Measurements from ENCODE around the gene LPO.

The LPO gene

DNA sequence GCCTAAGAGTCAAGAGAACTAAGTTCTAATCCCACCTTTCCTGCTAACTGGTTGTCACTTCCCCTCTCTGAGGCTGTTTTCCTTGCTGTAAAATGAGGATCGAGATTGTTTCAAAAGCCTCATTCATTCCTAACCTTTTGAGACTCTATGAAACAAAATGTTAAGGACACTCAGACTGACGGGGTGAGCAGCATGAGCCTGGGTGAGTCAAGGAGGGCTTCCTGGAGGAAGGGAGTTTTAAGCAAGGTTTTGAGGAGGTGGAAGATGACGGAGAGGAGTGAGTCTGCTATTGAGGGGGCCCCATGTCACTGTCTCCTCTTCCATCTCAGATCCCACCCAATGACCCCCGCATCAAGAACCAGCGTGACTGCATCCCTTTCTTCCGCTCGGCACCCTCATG is 41.8 kb upstream of the LPO start:
- no peak overlapping the region for H3K27ac ChIP-seq
- TF ChIP-seq ZFX (IDR thresholded peaks at IDR 0.05) = no peak
- TF ChIP-seq, protein P1, sequence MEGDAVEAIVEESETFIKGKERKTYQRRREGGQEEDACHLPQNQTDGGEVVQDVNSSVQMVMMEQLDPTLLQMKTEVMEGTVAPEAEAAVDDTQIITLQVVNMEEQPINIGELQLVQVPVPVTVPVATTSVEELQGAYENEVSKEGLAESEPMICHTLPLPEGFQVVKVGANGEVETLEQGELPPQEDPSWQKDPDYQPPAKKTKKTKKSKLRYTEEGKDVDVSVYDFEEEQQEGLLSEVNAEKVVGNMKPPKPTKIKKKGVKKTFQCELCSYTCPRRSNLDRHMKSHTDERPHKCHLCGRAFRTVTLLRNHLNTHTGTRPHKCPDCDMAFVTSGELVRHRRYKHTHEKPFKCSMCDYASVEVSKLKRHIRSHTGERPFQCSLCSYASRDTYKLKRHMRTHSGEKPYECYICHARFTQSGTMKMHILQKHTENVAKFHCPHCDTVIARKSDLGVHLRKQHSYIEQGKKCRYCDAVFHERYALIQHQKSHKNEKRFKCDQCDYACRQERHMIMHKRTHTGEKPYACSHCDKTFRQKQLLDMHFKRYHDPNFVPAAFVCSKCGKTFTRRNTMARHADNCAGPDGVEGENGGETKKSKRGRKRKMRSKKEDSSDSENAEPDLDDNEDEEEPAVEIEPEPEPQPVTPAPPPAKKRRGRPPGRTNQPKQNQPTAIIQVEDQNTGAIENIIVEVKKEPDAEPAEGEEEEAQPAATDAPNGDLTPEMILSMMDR (conservative IDR thresholded peaks at IDR 0.05) = no peak

DNA sequence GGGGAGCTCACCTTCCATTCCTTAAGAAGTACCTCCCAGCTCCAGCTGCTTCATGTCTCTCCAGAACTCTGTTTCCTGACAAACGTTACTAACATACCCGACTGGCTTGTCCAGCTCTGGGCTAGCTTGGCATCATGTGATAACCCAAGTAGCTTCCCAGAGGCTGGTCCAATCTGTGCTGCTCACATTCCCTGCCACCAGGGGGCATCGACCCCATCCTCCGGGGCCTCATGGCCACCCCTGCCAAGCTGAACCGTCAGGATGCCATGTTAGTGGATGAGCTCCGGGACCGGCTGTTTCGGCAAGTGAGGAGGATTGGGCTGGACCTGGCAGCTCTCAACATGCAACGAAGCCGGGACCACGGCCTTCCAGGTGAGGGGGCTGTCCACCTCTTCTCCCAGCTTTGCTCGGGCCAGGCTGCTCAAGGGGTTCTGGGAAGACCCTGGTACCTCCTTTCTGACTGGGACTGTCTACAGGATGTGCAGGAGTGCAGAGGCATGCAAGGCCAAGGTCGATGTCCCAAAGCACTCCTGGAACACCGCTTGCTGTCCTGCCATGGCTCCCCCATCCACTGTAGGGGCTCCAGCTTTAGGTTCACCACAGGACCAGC is 38.3 kb upstream of the LPO start:
- H3K27ac ChIP-seq = no peak overlapping the region; the same call in 1 of the 2 replicates
- TF ChIP-seq ZFX (IDR thresholded peaks at IDR 0.05) = no peak
- TF ChIP-seq, protein P1 (conservative IDR thresholded peaks at IDR 0.05) = peak; percentile 89

DNA sequence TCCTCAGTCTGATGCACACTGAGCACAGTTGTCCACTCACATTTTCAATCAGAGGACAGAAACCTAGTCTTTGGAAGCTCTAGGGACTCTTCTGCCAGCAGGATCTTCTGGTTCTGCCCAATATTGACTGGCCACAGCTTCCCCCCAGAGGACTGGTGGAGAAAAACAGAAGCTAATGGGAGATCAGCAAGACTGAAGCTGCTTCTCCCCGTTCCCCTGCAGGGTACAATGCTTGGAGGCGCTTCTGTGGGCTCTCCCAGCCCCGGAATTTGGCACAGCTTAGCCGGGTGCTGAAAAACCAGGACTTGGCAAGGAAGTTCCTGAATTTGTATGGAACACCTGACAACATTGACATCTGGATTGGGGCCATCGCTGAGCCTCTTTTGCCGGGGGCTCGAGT is 35.5 kb upstream of the LPO start:
- TF ChIP-seq, protein P1 (conservative IDR thresholded peaks at IDR 0.05) = no peak
- no peak for TF ChIP-seq ZFX (IDR thresholded peaks at IDR 0.05)
- no peak overlapping the region for H3K27ac ChIP-seq

DNA sequence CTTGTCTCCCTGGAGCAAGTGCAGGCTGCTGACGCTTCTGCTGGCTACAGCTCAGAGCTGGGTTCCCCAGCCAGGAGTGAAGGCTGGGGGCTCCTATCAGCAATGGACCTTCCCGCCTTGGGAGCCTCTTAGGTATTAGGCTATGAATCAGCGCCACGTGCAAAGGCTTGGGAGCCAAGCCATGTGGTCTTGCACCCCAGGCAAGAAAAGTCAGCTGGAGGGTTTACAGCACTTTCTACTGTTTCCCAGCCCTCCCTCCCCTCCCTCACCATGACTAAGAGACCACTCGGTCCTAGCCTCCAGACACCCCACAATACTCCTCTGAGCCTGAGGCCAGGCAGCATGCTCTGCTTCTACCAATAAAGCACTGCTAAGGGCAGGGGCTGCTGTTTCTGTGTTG is 33.6 kb upstream of the LPO start:
- TF ChIP-seq ZFX (IDR thresholded peaks at IDR 0.05) = no peak
- TF ChIP-seq, protein P1 (conservative IDR thresholded peaks at IDR 0.05) = no peak
- H3K27ac ChIP-seq = no peak overlapping the region

DNA sequence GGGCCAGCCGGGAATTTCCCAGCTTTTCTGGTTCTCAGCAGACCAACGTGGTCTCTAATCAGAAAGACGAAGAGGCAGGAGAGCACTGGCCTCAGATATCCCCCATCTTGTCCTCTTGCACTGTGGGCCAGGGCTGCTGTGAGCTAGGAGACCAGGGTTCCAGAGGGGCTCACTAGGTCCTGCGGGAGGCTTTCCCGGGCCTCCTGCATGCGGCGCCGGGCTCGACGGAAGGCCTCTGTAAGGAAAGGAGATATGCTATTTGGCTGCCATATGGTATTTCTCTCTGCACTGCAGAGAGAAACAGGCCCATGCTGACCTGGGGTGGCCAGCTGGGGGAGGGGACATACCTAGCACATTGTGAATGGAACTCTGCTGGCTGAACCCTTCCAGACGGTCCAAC is 32.4 kb upstream of the LPO start:
- TF ChIP-seq ZFX (IDR thresholded peaks at IDR 0.05) = no peak

DNA sequence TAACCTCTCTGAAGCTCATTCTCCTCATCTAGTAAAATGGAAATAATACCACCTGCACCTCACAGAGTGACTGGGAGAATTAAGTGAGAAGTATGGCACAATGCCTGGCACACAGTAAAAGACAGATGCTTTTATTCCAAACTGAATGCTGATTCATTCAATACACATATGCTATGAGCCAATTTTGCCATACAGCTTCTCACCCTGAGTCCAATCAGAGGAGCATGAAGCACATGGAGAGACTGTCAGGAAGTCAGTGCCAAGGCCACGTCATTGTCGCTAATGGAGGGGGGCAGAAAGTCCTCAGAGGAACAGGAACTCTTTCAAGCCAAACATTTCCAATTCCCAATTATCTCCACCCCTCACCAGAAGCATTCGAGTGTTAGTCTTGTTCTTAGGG is 30.9 kb upstream of the LPO start:
- TF ChIP-seq, protein P1 (conservative IDR thresholded peaks at IDR 0.05) = no peak
- TF ChIP-seq ZFX (IDR thresholded peaks at IDR 0.05) = no peak
- H3K27ac ChIP-seq = no peak overlapping the region

More for the DNA sequence above, 32.4 kb upstream of the LPO start:
- no peak overlapping the region for H3K27ac ChIP-seq

DNA sequence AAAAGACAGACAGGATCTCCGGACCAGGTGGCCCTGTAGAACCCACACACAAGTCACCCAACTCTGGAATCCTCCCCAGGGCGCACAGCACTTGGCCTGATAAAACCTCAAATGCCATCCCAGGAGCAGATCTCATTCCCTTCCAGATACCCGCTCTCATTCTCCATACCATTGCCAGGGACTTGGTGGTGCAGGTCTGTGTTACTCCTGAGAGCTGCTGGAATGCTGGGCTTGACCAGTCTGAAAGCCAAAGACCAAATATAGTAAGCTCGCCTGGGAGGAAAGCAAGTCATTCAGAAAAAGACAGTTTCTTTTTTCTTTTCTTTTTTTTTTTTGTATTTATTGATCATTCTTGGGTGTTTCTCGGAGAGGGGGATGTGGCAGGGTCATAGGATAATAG is 30.0 kb upstream of the LPO start:
- no peak overlapping the region for H3K27ac ChIP-seq
- no peak for TF ChIP-seq ZFX (IDR thresholded peaks at IDR 0.05)
- TF ChIP-seq, protein P1 (conservative IDR thresholded peaks at IDR 0.05) = no peak

DNA sequence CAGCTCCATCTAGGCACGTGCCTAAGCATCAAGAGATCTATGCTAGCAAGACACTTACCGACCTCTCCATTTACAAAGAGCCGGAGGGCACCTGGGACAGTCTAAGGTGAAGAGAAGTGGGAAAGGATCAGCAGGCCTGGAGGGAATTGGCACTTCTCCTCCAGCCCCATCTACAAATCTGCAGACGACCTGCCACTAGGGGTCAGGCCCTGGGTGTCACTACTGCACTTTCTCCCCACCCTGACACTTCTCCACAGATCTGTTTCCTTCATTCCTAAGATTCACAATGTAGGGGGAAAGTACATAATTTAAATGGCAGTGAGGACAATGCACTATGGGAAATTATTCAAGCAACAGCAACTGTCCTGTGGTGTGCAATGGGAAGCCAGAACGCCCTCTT is 27.5 kb upstream of the LPO start:
- no peak for TF ChIP-seq ZFX (IDR thresholded peaks at IDR 0.05)
- TF ChIP-seq, protein P1 (conservative IDR thresholded peaks at IDR 0.05) = no peak; the same call in 1 of the 2 replicates
- H3K27ac ChIP-seq = no peak overlapping the region

Data from C4-2B (cell line).